HL-60 (cell line): ENCODE measurements around the gene PARP8.
"Not testable (repeated sequence)": the region's sequence is repeated elsewhere in the genome, so short reads cannot be mapped to it uniquely, and the experiment has no call there.

Source experiments
- DNase-seq, 2 experiments: peaks; one replicate each; pipeline ENCODE4 v3.0.0-alpha.2; 2010 to 2020; ENCODE audit warnings: low read depth in 1 of 2, low spot score in 1 of 2
- H3K27ac ChIP-seq: fragments of 250-450 bp; sonication (Bioruptor Pico); replicated peaks from 2 replicates; pipeline ENCODE4 v1.5.1; 2020; ENCODE audit warnings: mild to moderate bottlenecking, moderate library complexity
- H3K27me3 ChIP-seq: fragments of 250-450 bp; sonication (Bioruptor Pico); 2 replicates; pipeline ENCODE4 v1.5.1; 2021; ENCODE audit warnings: mild to moderate bottlenecking, moderate library complexity; ENCODE audit not compliant: insufficient read depth, poor library complexity, severe bottlenecking
- H3K4me3 ChIP-seq: replicated peaks from 2 replicates; pipeline ENCODE4 v1.5.1; 2011; ENCODE audit warnings: mild to moderate bottlenecking, control low read depth, low read length; ENCODE audit not compliant: insufficient read depth
- GABPA ChIP-seq: IDR thresholded peaks from 2 replicates; pipeline ENCODE4 v1.6.1; 2012; ENCODE audit warnings: low read depth
- POLR2AphosphoS5 ChIP-seq: IDR thresholded peaks from 2 replicates; pipeline ENCODE4 v1.6.1; 2012; ENCODE audit warnings: low read depth
- SPI1 ChIP-seq: IDR thresholded peaks from 2 replicates; pipeline ENCODE4 v1.6.1; 2012; ENCODE audit warnings: low read depth, mild to moderate bottlenecking, borderline replicate concordance
- long read RNA-seq: library from polyadenylated mRNA; unstranded; transcript quantifications from one replicate; pipeline ENCODE4 v2.0.0, GENCODE V29; 2020
- TF ChIP-seq, protein P1 (sequence below): IDR thresholded peaks from 2 replicates; pipeline ENCODE4 v1.6.1; 2012; ENCODE audit warnings: low read depth; ENCODE audit not compliant: insufficient replicate concordance
- TF ChIP-seq, protein P2 (sequence below): IDR thresholded peaks from one replicate; pipeline ENCODE4 v1.5.1; 2011; ENCODE audit warnings: low read length, control low read depth, inconsistent platforms; ENCODE audit not compliant: insufficient read depth

PARP8 gene, protein sequence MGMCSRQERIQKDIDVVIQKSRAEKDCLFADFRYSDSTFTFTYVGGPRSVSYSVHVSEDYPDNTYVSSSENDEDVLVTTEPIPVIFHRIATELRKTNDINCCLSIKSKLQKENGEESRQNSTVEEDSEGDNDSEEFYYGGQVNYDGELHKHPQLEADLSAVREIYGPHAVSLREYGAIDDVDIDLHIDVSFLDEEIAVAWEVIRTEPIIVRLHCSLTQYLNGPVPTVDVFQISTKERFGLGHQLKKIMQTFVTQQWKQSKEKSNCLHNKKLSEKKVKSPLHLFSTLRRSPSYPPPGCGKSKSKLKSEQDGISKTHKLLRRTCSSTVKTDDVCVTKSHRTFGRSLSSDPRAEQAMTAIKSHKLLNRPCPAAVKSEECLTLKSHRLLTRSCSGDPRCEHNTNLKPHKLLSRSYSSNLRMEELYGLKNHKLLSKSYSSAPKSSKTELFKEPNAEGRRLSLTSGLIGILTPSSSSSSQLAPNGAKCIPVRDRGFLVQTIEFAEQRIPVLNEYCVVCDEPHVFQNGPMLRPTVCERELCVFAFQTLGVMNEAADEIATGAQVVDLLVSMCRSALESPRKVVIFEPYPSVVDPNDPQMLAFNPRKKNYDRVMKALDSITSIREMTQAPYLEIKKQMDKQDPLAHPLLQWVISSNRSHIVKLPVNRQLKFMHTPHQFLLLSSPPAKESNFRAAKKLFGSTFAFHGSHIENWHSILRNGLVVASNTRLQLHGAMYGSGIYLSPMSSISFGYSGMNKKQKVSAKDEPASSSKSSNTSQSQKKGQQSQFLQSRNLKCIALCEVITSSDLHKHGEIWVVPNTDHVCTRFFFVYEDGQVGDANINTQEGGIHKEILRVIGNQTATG
- long read RNA-seq, full-length matches to known transcripts = 33 of 100 reads
- long read RNA-seq, partial matches to known transcripts = 16 of 100 reads
- long read RNA-seq, other reads (novel, unspliced or antisense) = 51 of 100 reads

DNA sequence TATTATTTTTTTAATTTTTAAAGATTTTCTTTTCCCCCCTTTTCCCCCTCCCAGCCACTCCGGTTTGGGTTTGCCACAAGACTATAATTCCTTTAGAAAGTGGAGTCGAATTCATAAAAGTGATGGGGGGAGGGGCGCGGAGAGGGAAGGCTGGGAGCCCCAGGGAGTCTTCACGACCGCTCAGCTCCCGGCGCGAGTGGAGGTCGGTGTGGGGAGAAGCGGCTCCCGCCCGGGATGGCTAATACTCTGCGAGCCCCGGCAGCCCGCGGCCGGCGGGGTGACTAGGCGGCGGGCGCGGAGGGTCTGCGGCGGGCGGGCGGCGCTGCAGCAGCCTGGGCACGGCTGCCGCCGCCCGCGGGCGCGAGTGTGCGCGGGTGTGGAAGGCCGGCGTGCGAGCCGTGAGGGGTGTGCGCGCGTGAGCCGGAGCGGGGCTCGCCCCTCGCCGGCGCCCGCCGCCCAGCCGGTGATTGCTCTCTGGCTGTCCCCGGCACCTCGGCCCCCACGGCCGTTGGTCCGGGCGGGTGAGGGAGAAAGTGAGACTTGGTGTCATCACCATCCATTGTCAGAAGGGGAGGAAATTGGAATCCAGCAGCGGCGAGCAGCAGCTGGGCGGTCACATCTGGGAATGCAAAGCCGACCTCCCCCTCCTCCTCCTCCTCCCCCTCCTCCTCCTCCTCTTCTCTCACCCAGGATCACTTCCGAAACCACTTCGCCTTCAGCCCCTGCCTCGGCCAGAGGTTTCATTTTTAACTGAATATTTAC, at the start of gene PARP8:
Gene PARP8, plus strand, starts transcription at position 377 of the 762 bp plus-strand sequence. CDS start 459 bp downstream, outside the sequence.
- DNase-seq = peak; percentile 74 to 86
- TF ChIP-seq POLR2AphosphoS5 (no peak; the same call in 1 of the 2 replicates), SPI1 (no peak), GABPA (no peak)
- TF ChIP-seq, protein P1, sequence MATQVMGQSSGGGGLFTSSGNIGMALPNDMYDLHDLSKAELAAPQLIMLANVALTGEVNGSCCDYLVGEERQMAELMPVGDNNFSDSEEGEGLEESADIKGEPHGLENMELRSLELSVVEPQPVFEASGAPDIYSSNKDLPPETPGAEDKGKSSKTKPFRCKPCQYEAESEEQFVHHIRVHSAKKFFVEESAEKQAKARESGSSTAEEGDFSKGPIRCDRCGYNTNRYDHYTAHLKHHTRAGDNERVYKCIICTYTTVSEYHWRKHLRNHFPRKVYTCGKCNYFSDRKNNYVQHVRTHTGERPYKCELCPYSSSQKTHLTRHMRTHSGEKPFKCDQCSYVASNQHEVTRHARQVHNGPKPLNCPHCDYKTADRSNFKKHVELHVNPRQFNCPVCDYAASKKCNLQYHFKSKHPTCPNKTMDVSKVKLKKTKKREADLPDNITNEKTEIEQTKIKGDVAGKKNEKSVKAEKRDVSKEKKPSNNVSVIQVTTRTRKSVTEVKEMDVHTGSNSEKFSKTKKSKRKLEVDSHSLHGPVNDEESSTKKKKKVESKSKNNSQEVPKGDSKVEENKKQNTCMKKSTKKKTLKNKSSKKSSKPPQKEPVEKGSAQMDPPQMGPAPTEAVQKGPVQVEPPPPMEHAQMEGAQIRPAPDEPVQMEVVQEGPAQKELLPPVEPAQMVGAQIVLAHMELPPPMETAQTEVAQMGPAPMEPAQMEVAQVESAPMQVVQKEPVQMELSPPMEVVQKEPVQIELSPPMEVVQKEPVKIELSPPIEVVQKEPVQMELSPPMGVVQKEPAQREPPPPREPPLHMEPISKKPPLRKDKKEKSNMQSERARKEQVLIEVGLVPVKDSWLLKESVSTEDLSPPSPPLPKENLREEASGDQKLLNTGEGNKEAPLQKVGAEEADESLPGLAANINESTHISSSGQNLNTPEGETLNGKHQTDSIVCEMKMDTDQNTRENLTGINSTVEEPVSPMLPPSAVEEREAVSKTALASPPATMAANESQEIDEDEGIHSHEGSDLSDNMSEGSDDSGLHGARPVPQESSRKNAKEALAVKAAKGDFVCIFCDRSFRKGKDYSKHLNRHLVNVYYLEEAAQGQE = no peak
- TF ChIP-seq, protein P2, sequence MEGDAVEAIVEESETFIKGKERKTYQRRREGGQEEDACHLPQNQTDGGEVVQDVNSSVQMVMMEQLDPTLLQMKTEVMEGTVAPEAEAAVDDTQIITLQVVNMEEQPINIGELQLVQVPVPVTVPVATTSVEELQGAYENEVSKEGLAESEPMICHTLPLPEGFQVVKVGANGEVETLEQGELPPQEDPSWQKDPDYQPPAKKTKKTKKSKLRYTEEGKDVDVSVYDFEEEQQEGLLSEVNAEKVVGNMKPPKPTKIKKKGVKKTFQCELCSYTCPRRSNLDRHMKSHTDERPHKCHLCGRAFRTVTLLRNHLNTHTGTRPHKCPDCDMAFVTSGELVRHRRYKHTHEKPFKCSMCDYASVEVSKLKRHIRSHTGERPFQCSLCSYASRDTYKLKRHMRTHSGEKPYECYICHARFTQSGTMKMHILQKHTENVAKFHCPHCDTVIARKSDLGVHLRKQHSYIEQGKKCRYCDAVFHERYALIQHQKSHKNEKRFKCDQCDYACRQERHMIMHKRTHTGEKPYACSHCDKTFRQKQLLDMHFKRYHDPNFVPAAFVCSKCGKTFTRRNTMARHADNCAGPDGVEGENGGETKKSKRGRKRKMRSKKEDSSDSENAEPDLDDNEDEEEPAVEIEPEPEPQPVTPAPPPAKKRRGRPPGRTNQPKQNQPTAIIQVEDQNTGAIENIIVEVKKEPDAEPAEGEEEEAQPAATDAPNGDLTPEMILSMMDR = no peak
- Histone ChIP-seq H3K27me3 (no peaks in the 10 kb centered on the region), H3K27ac (peak within 1 kb of the TSS; percentile 98), H3K4me3 (peak within 1 kb of the TSS; percentile 79)

DNA sequence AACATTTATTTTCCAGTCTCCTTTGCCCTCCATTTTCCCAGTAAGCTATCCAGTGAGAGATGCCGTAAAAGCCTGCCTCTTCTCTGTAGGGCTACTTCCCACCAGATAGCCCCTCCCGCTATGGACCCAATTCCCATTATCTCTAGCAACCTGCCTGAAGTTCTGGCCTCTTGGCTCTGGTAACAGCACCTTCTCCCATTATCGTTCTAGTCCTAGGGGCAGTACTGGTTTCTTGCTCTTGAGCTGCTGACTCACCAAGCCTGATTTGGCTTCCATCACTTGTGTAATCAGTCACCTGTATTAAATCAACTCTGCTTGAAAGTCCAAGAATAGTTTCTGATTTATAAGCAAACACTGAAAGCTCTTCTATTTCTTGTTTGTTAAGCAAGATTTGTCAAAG, 42.8 kb upstream of the PARP8 start:
- no peak for DNase-seq
- no peak overlapping the region for H3K27ac ChIP-seq
- no peak overlapping the region for H3K4me3 ChIP-seq
- H3K27me3 ChIP-seq = no peaks in the 10 kb centered on the region
- TF ChIP-seq, protein P2 = no peak
- TF ChIP-seq, protein P1 = no peak
- TF ChIP-seq GABPA (no peak), SPI1 (no peak), POLR2AphosphoS5 (no peak)

DNA sequence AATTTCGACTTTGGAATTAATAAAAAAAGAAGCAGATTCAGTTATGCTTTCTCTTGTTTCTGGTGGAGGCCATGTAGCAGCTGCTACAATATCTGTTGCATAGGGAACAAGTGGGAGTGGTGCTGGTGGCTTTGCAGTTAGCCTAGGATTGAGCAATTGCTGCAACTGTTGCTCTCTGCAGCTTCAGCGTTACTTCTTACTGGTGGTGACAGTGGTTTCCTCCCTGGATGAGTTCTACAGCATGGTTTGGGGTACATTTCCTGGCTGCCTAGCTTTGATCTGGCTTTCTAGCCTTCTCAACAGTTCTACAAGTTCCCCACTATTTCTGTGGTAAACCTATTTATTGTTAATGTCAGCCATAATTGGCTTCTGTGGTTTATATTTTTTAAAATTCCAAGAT, 31.6 kb upstream of the PARP8 start:
- DNase-seq = peak; percentile 90 to 96
- H3K27me3 ChIP-seq, H3K4me3 ChIP-seq: not testable (repeated sequence)
- TF ChIP-seq SPI1 (peak; percentile 29; the same call in 1 of the 2 replicates), POLR2AphosphoS5 (peak; percentile 94)
- TF ChIP-seq, protein P1 = peak; percentile 22
- peak overlapping the region; percentile 85 for H3K27ac ChIP-seq

DNA sequence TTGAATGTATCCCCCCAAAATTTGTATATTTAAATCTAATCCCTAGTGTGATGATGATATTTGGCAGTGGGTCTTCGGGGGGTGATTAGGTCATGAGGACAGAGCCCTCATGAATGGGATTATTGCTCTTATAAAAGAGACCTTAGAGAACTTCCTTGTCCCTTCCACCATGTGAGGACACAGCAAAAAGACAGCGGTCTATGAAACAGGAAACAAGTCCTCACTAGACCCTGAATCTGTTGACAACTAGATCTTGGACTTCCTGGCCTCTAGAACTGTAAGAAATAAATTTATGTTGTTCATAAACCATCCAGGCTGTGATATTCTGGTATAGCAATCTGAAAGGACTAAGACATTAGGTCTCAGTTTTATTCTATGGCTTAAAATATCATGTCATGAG, 28.9 kb upstream of the PARP8 start:
- DNase-seq = peak in 1 of 2 experiments; percentile 55
- H3K27me3 ChIP-seq = not testable (repeated sequence)

More for the DNA sequence above, 28.9 kb upstream of the PARP8 start:
- peak overlapping the region; percentile 64 for H3K27ac ChIP-seq
- H3K4me3 ChIP-seq = not testable (repeated sequence)
